Measurements from ENCODE around the gene LYVE1.
"Not testable (repeated sequence)": the region's sequence is repeated elsewhere in the genome, so short reads cannot be mapped to it uniquely, and the experiment has no call there.

The LYVE1 gene

GRCh38 chr11:10568486-10568941 lies at the start of gene LYVE1:
TSS of gene LYVE1 (minus strand) at chr11:10568665. CDS start at chr11:10568532, 133 bp downstream.
- DNase-seq = no peak

GRCh38 chr11:10617551-10617950 lies 49.1 kb upstream of the LYVE1 start:
- no peak for DNase-seq

GRCh38 chr11:10611979-10612862 lies 43.8 kb upstream of the LYVE1 start:
- no peak for DNase-seq

GRCh38 chr11:10609636-10610035 lies 41.2 kb upstream of the LYVE1 start:
- no peak for DNase-seq

- no peak for DNase-seq
Observed at GRCh38 chr11:10608584-10608983, 40.1 kb upstream of the LYVE1 start.

- no peak for DNase-seq
Observed at GRCh38 chr11:10607462-10608132, 39.1 kb upstream of the LYVE1 start.

GRCh38 chr11:10606536-10607208 lies 38.2 kb upstream of the LYVE1 start:
- DNase-seq = no peak

GRCh38 chr11:10605941-10606381 lies 37.5 kb upstream of the LYVE1 start:
- DNase-seq = no peak

- no peak for DNase-seq
Observed at GRCh38 chr11:10604798-10605197, 36.3 kb upstream of the LYVE1 start.

GRCh38 chr11:10604340-10604748 lies 35.9 kb upstream of the LYVE1 start:
- no peak for DNase-seq

- DNase-seq = no peak
Observed at GRCh38 chr11:10603721-10604297, 35.3 kb upstream of the LYVE1 start.

- DNase-seq = no peak
Observed at GRCh38 chr11:10602945-10603344, 34.5 kb upstream of the LYVE1 start.

GRCh38 chr11:10602366-10602765 lies 33.9 kb upstream of the LYVE1 start:
- DNase-seq = no peak

- DNase-seq = no peak
Observed at GRCh38 chr11:10601837-10602236, 33.4 kb upstream of the LYVE1 start.

- DNase-seq = no peak
Observed at GRCh38 chr11:10600570-10601248, 32.2 kb upstream of the LYVE1 start.

- DNase-seq = no peak
Observed at GRCh38 chr11:10599388-10600175, 31.1 kb upstream of the LYVE1 start.

GRCh38 chr11:10598816-10599215 lies 30.4 kb upstream of the LYVE1 start:
- no peak for DNase-seq

GRCh38 chr11:10597877-10598351 lies 29.4 kb upstream of the LYVE1 start:
- no peak for DNase-seq

- DNase-seq = not testable (repeated sequence)
Observed at GRCh38 chr11:10595840-10596239, 27.4 kb upstream of the LYVE1 start.

- no peak for DNase-seq
Observed at GRCh38 chr11:10594407-10594806, 25.9 kb upstream of the LYVE1 start.

GRCh38 chr11:10592331-10592730 lies 23.9 kb upstream of the LYVE1 start:
- no peak for DNase-seq

Data from NCI-H2107 (cell line).